Loucy (cell line): Measurements from ENCODE around the gene KCNN2.

Experiments used
- H2AFZ ChIP-seq: fragments of 200-600 bp; sonication (generic); 2 replicates; pipeline ENCODE4 v1.6.0; 2016; ENCODE audit warnings: antibody characterized with exemption, mild to moderate bottlenecking, low read length, moderate library complexity
- H3F3A ChIP-seq: fragments of 200-600 bp; 2 replicates; pipeline ENCODE4 v1.6.0; 2016; ENCODE audit warnings: antibody characterized with exemption, low read depth, mild to moderate bottlenecking
- H3K27me3 ChIP-seq: fragments of 200-600 bp; sonication (generic); 2 replicates; pipeline ENCODE4 v1.6.1; 2014; ENCODE audit warnings: low read length, mild to moderate bottlenecking; ENCODE audit not compliant: insufficient read depth, poor library complexity, severe bottlenecking
- H3K36me3 ChIP-seq: fragments of 200-600 bp; sonication (generic); 2 replicates; pipeline ENCODE4 v1.6.1; 2016; ENCODE audit warnings: low read length; ENCODE audit not compliant: insufficient read depth
- H3K4me1 ChIP-seq: fragments of 200-600 bp; sonication (generic); 2 replicates; pipeline ENCODE4 v1.5.1; 2014; ENCODE audit warnings: low read length, mild to moderate bottlenecking; ENCODE audit not compliant: insufficient read depth, poor library complexity, severe bottlenecking
- H3K4me2 ChIP-seq: fragments of 200-600 bp; sonication (generic); 2 replicates; pipeline ENCODE4 v1.6.0; 2014; ENCODE audit warnings: antibody characterized with exemption, low read length, low read depth, mild to moderate bottlenecking; ENCODE audit not compliant: poor library complexity, severe bottlenecking
- H3K4me3 ChIP-seq: fragments of 200-600 bp; sonication (generic); 2 replicates; pipeline ENCODE4 v1.5.1; 2014; ENCODE audit warnings: low read length, mild to moderate bottlenecking, mixed read lengths; ENCODE audit not compliant: poor library complexity, severe bottlenecking
- H3K79me2 ChIP-seq: fragments of 200-600 bp; sonication (generic); 2 replicates; pipeline ENCODE4 v1.6.1; 2014; ENCODE audit warnings: low read length; ENCODE audit not compliant: insufficient read depth
- H3K9ac ChIP-seq: fragments of 200-600 bp; sonication (generic); 2 replicates; pipeline ENCODE4 v1.6.0; 2014; ENCODE audit warnings: mild to moderate bottlenecking, low read depth, low read length, moderate library complexity; ENCODE audit not compliant: poor library complexity, severe bottlenecking
- H3K9me2 ChIP-seq: fragments of 200-600 bp; sonication (generic); replicated peaks from 2 replicates; pipeline ENCODE4 v1.6.1; 2016; ENCODE audit warnings: low read depth, low read length, mixed read lengths
- H3K9me3 ChIP-seq: fragments of 200-600 bp; sonication (generic); 2 replicates; pipeline ENCODE4 v1.6.1; 2014; ENCODE audit warnings: mild to moderate bottlenecking, antibody characterized with exemption, low read length, low read depth; ENCODE audit not compliant: insufficient read depth
- H4K20me1 ChIP-seq: fragments of 200-600 bp; sonication (generic); 2 replicates; pipeline ENCODE4 v1.6.0; 2014; ENCODE audit warnings: antibody characterized with exemption, low read length, mild to moderate bottlenecking; ENCODE audit not compliant: insufficient read depth, poor library complexity, severe bottlenecking
- EZH2phosphoT487 ChIP-seq: fragments of 200-600 bp; IDR thresholded peaks from 2 replicates; pipeline ENCODE4 v1.6.1; 2018; ENCODE audit warnings: antibody characterized with exemption, mild to moderate bottlenecking, moderate library complexity, borderline replicate concordance
- TF ChIP-seq, protein P1 (sequence below): fragments of 200-600 bp; sonication (generic); conservative IDR thresholded peaks from 2 replicates; pipeline ENCODE4 v1.5.1; 2014; ENCODE audit warnings: mild to moderate bottlenecking, antibody characterized with exemption, low read length

KCNN2 gene

DNA sequence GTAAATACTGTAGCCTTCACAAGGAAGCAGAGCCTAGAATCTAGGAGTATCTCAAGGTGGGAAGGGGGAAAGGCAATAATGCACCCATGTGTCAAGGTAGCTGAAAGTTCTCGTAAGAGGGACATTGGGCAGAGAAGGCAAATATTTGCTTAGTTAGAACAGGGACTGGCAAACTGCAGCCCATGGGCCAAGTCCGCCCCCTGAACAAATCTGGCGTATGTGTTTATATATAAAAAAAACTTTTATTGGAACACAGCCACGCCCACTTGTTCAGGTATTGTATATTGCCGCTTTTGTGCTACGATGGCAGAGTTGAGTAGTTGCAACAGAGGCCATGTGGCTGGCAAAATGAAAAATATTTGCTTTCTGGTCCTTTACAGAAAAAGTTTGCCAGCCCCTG, 16.1 kb downstream of the KCNN2 start:
- Histone ChIP-seq H4K20me1 (no peaks in the 10 kb centered on the region), H3K4me2 (no peak overlapping the region), H2AFZ (no peak overlapping the region), H3F3A (no peaks in the 10 kb centered on the region), H3K36me3 (no peaks in the 10 kb centered on the region), H3K9ac (no peak overlapping the region), H3K4me1 (no peaks in the 10 kb centered on the region), H3K27me3 (no peaks in the 10 kb centered on the region), H3K4me3 (no peak overlapping the region), H3K79me2 (no peaks in the 10 kb centered on the region), H3K9me3 (no peaks in the 10 kb centered on the region), H3K9me2 (no peaks in the 10 kb centered on the region)
- TF ChIP-seq, protein P1, sequence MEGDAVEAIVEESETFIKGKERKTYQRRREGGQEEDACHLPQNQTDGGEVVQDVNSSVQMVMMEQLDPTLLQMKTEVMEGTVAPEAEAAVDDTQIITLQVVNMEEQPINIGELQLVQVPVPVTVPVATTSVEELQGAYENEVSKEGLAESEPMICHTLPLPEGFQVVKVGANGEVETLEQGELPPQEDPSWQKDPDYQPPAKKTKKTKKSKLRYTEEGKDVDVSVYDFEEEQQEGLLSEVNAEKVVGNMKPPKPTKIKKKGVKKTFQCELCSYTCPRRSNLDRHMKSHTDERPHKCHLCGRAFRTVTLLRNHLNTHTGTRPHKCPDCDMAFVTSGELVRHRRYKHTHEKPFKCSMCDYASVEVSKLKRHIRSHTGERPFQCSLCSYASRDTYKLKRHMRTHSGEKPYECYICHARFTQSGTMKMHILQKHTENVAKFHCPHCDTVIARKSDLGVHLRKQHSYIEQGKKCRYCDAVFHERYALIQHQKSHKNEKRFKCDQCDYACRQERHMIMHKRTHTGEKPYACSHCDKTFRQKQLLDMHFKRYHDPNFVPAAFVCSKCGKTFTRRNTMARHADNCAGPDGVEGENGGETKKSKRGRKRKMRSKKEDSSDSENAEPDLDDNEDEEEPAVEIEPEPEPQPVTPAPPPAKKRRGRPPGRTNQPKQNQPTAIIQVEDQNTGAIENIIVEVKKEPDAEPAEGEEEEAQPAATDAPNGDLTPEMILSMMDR, result no peak
- no peak for TF ChIP-seq EZH2phosphoT487

DNA sequence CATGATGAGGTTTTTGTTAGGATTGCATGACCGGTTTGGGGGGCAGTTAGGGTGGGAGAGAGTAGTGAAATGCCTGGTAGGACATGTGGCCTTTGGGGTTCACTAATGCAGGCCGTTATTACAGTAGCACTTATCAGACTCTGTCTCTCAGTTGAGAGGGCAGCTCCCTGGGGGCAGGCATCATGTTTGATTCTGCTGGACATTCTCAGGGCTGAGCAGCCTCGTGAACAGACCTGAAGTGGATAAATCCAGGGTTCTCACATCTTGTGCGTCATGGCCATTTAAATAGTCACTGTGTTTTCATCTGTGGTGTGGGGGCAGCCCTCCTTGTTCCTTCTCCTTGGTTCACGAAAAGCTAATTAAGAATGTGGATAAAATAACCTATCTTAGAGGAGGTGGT, 18.9 kb downstream of the KCNN2 start:
- Histone ChIP-seq H3K27me3 (no peaks in the 10 kb centered on the region), H3K4me1 (no peaks in the 10 kb centered on the region), H3K9me2 (no peaks in the 10 kb centered on the region), H3K9ac (no peak overlapping the region), H3K9me3 (no peaks in the 10 kb centered on the region), H3K4me2 (no peak overlapping the region), H3K36me3 (no peaks in the 10 kb centered on the region), H3F3A (no peaks in the 10 kb centered on the region), H3K4me3 (no peak overlapping the region), H3K79me2 (no peaks in the 10 kb centered on the region), H4K20me1 (no peaks in the 10 kb centered on the region), H2AFZ (no peak overlapping the region)
- TF ChIP-seq EZH2phosphoT487, result no peak
- TF ChIP-seq, protein P1, result no peak

DNA sequence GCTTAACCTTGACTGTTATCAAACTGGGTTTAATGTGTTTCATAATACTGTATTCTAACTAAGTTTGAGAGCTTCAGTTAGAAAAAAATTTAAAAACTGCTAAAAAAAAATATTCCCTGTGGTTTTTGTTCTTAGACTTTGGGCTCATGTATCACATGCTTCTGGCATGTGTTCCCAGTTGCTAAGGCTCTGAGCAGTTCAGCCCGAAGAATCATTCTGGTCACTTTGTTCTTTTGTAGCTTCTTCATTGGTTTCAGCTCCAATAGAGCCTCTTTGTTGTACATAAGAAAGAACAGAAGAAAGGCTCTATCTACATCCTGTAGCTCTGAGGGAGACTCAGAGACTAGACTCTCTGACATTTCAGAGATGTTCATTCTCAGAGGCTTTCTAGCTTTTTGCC, 25.6 kb downstream of the KCNN2 start:
- Histone ChIP-seq H3K4me2 (no peak overlapping the region), H3K4me3 (no peak overlapping the region)

More for the DNA sequence above, 25.6 kb downstream of the KCNN2 start:
- TF ChIP-seq, protein P1, result no peak
- no peak for TF ChIP-seq EZH2phosphoT487
- Histone ChIP-seq H3K9me3 (no peaks in the 10 kb centered on the region), H3K79me2 (no peaks in the 10 kb centered on the region), H3K9me2 (no peaks in the 10 kb centered on the region), H3K36me3 (no peaks in the 10 kb centered on the region), H4K20me1 (no peaks in the 10 kb centered on the region), H3K27me3 (no peaks in the 10 kb centered on the region), H2AFZ (no peak overlapping the region), H3F3A (no peaks in the 10 kb centered on the region), H3K4me1 (no peaks in the 10 kb centered on the region), H3K9ac (no peak overlapping the region)
